ENCODE data around the gene ZHX3.

The ZHX3 gene

DNA sequence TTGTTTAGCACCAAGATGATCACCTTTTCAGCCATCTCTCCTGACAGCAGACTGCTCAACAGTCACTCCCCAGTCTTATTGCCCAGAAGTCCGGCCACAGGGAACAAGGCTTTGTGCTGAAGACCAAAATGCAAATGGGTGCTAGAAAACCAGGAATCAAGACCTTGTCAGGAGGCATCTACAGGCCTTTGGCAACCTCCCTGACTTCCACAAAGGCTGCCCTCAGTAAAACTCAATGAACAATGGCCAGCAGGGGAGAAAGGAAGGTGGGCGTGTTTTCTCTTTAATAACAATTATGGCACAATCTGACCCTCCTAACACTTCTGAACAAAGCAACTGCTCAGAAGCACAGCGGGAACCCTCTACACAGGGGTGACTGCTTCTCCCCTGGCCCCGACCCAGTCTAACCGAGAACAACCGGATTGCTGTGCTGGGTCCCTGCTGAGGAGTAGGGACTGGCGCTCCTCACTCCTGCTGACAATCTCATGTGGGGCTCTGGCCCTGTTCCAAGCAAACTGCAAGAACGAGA, 138.6 kb downstream of the ZHX3 start:
- Histone ChIP-seq H4K20me1 (ENCODE audit: insufficient read depth) (no peaks in the 10 kb centered on the region), H3K27ac (no peak overlapping the region), H3K27me3 (ENCODE audit: insufficient read depth, low read depth) (no peaks in the 10 kb centered on the region), H3K36me3 (ENCODE audit: insufficient read depth) (no peaks in the 10 kb centered on the region), H3K4me1 (ENCODE audit: low read depth, poor library complexity, severe bottlenecking) (no peaks in the 10 kb centered on the region), H3K9ac (no peak overlapping the region), H3K4me3 (IDR thresholded peaks at IDR 0.05; ENCODE audit: insufficient read depth, low read depth, low read length) (no peak overlapping the region), H2AFZ (ENCODE audit: low read depth) (no peak overlapping the region), H3K4me2 (no peak overlapping the region), H3K79me2 (ENCODE audit: insufficient read depth, low read depth) (no peaks in the 10 kb centered on the region)
- TF ChIP-seq, protein P1, sequence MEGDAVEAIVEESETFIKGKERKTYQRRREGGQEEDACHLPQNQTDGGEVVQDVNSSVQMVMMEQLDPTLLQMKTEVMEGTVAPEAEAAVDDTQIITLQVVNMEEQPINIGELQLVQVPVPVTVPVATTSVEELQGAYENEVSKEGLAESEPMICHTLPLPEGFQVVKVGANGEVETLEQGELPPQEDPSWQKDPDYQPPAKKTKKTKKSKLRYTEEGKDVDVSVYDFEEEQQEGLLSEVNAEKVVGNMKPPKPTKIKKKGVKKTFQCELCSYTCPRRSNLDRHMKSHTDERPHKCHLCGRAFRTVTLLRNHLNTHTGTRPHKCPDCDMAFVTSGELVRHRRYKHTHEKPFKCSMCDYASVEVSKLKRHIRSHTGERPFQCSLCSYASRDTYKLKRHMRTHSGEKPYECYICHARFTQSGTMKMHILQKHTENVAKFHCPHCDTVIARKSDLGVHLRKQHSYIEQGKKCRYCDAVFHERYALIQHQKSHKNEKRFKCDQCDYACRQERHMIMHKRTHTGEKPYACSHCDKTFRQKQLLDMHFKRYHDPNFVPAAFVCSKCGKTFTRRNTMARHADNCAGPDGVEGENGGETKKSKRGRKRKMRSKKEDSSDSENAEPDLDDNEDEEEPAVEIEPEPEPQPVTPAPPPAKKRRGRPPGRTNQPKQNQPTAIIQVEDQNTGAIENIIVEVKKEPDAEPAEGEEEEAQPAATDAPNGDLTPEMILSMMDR (conservative IDR thresholded peaks at IDR 0.05; ENCODE audit: low read depth, low read length) = no peak

GRCh38 chr20:41178495-41178894, 139.0 kb downstream of the ZHX3 start:
- H3K27me3 ChIP-seq (ENCODE audit: insufficient read depth, low read depth) = no peaks in the 10 kb centered on the region
- H3K4me3 ChIP-seq (IDR thresholded peaks at IDR 0.05; ENCODE audit: insufficient read depth, low read depth, low read length) = no peak overlapping the region
- no peak overlapping the region for H2AFZ ChIP-seq (ENCODE audit: low read depth)
- TF ChIP-seq, protein P1 (conservative IDR thresholded peaks at IDR 0.05; ENCODE audit: low read depth, low read length) = no peak
- H3K79me2 ChIP-seq (ENCODE audit: insufficient read depth, low read depth) = no peaks in the 10 kb centered on the region
- H4K20me1 ChIP-seq (ENCODE audit: insufficient read depth) = no peaks in the 10 kb centered on the region
- no peaks in the 10 kb centered on the region for H3K36me3 ChIP-seq (ENCODE audit: insufficient read depth)
- no peaks in the 10 kb centered on the region for H3K4me1 ChIP-seq (ENCODE audit: low read depth, poor library complexity, severe bottlenecking)
- H3K9ac ChIP-seq = no peak overlapping the region
- H3K27ac ChIP-seq = no peak overlapping the region
- no peak overlapping the region for H3K4me2 ChIP-seq

DNA sequence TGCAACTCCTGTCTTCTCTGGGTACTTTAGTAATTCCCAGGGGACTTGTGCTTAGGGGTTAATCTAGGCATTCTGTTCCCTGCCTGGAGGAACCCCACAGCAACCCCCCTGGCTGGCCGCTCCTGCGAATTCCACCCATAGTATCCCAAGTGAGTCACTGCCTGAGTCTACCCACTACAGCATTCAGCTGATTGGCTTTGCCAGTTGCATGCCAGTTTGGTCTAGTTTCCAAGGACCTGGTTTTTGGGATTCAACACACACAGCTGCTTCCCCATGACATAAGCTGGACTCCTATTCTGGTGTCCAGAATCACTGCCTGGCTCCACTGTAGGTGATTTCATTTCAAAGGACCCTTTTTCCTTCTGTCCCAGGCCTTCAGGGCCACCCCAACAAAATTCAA, 139.9 kb downstream of the ZHX3 start:
- H3K4me3 ChIP-seq (IDR thresholded peaks at IDR 0.05; ENCODE audit: insufficient read depth, low read depth, low read length) = no peak overlapping the region
- H3K27ac ChIP-seq = no peak overlapping the region
- no peak overlapping the region for H3K4me2 ChIP-seq
- no peak overlapping the region for H2AFZ ChIP-seq (ENCODE audit: low read depth)
- no peaks in the 10 kb centered on the region for H3K79me2 ChIP-seq (ENCODE audit: insufficient read depth, low read depth)
- no peaks in the 10 kb centered on the region for H3K4me1 ChIP-seq (ENCODE audit: low read depth, poor library complexity, severe bottlenecking)
- TF ChIP-seq, protein P1 (conservative IDR thresholded peaks at IDR 0.05; ENCODE audit: low read depth, low read length) = no peak
- no peaks in the 10 kb centered on the region for H3K27me3 ChIP-seq (ENCODE audit: insufficient read depth, low read depth)
- no peaks in the 10 kb centered on the region for H4K20me1 ChIP-seq (ENCODE audit: insufficient read depth)
- no peak overlapping the region for H3K9ac ChIP-seq
- H3K36me3 ChIP-seq (ENCODE audit: insufficient read depth) = no peaks in the 10 kb centered on the region

GRCh38 chr20:41176711-41177552, 140.6 kb downstream of the ZHX3 start:
- Histone ChIP-seq H3K36me3 (ENCODE audit: insufficient read depth) (no peaks in the 10 kb centered on the region), H3K79me2 (ENCODE audit: insufficient read depth, low read depth) (no peaks in the 10 kb centered on the region), H4K20me1 (ENCODE audit: insufficient read depth) (no peaks in the 10 kb centered on the region), H3K4me3 (IDR thresholded peaks at IDR 0.05; ENCODE audit: insufficient read depth, low read depth, low read length) (no peak overlapping the region), H3K4me2 (no peak overlapping the region), H2AFZ (ENCODE audit: low read depth) (no peak overlapping the region), H3K9ac (no peak overlapping the region), H3K27ac (no peak overlapping the region), H3K4me1 (ENCODE audit: low read depth, poor library complexity, severe bottlenecking) (no peaks in the 10 kb centered on the region), H3K27me3 (ENCODE audit: insufficient read depth, low read depth) (no peaks in the 10 kb centered on the region)
- TF ChIP-seq, protein P1 (conservative IDR thresholded peaks at IDR 0.05; ENCODE audit: low read depth, low read length) = no peak
